Suprapubic skin (tissue), 4 donors: ENCODE measurements around the gene MSGN1.

Source experiments
- CTCF ChIP-seq, 2 donors: fragments of 200-600 bp in 1 of 2; fragments of 450-650 bp in 1 of 2; sonication (generic) in 1 of 2; IDR thresholded peaks; one replicate each; pipeline ENCODE4 v1.5.1; 2016 to 2019; ENCODE audit warnings: antibody characterized with exemption in 2 of 2, mild to moderate bottlenecking in 1 of 2, moderate library complexity in 1 of 2
- POLR2A ChIP-seq, 2 donors: fragments of 450-650 bp; IDR thresholded peaks; one replicate each; pipeline ENCODE4 v1.6.1; 2017; ENCODE audit warnings: antibody characterized with exemption in 2 of 2, mild to moderate bottlenecking in 2 of 2, moderate library complexity in 2 of 2
- POLR2AphosphoS5 ChIP-seq, 3 donors: sonication (generic); formaldehyde crosslinking; IDR thresholded peaks; one replicate each; pipeline ENCODE4 v1.6.1; 2017; ENCODE audit warnings: antibody characterized with exemption in 3 of 3

- TF ChIP-seq POLR2A (IDR thresholded peaks at IDR 0.05) (no peak), POLR2AphosphoS5 (IDR thresholded peaks at IDR 0.05) (no peak), CTCF (IDR thresholded peaks at IDR 0.05) (no peak)
These were observed 5.5 kb downstream of the MSGN1 start for GRCh38 chr2:17821535-17822444.
